SK-N-SH treated with all-trans-retinoic acid at 6 μM for 48 hours (cell line): ENCODE data around the gene CENPL.

Experiments
- ATAC-seq: fragments of 200-7000 bp; cut with Tn5 transposase; 3 replicates; pipeline ENCODE4 v1.9.1; 2020; ENCODE audit warnings: mild to moderate bottlenecking, moderate library complexity
- ARNTL ChIP-seq: fragments of 450-650 bp; formaldehyde crosslinking; IDR thresholded peaks from 2 replicates; pipeline ENCODE4 v1.5.0; 2020; ENCODE audit warnings: low read depth, mild to moderate bottlenecking, moderate library complexity, borderline replicate concordance
- BACH2 ChIP-seq: fragments of 250-450 bp; sonication (Bioruptor Pico); IDR thresholded peaks from 2 replicates; pipeline ENCODE4 v1.9.0; 2021; ENCODE audit warnings: mild to moderate bottlenecking, borderline replicate concordance
- ESRRG ChIP-seq: fragments of 250-450 bp; sonication (Bioruptor Pico); IDR thresholded peaks from 2 replicates; pipeline ENCODE4 v1.6.1; 2021; ENCODE audit warnings: mild to moderate bottlenecking
- GLIS3 ChIP-seq: fragments of 250-450 bp; sonication (Bioruptor Pico); IDR thresholded peaks from 2 replicates; pipeline ENCODE4 v1.5.0; 2020; ENCODE audit warnings: mild to moderate bottlenecking, moderate library complexity
- ISL1 ChIP-seq: fragments of 250-450 bp; sonication (Bioruptor Pico); IDR thresholded peaks from 2 replicates; pipeline ENCODE4 v2.1.2; 2022; ENCODE audit warnings: mild to moderate bottlenecking, moderate library complexity
- ZFP3 ChIP-seq: fragments of 250-450 bp; sonication (Bioruptor Pico); IDR thresholded peaks from 2 replicates; pipeline ENCODE4 v1.5.0; 2020; ENCODE audit warnings: mild to moderate bottlenecking, moderate library complexity
- ZNF565 ChIP-seq: fragments of 450-650 bp; formaldehyde crosslinking; conservative IDR thresholded peaks from 2 replicates; pipeline ENCODE4 v1.5.0; 2020; ENCODE audit warnings: low read depth, mild to moderate bottlenecking, moderate library complexity
- ZNF70 ChIP-seq: fragments of 450-650 bp; formaldehyde crosslinking; IDR thresholded peaks from 2 replicates; pipeline ENCODE4 v1.5.0; 2020; ENCODE audit warnings: mild to moderate bottlenecking, moderate library complexity
- TF ChIP-seq, protein P1 (sequence below): fragments of 250-450 bp; sonication (Bioruptor Pico); IDR thresholded peaks from 2 replicates; pipeline ENCODE4 v1.8.0; 2020; ENCODE audit warnings: mild to moderate bottlenecking, moderate library complexity, borderline replicate concordance

CENPL gene

DNA sequence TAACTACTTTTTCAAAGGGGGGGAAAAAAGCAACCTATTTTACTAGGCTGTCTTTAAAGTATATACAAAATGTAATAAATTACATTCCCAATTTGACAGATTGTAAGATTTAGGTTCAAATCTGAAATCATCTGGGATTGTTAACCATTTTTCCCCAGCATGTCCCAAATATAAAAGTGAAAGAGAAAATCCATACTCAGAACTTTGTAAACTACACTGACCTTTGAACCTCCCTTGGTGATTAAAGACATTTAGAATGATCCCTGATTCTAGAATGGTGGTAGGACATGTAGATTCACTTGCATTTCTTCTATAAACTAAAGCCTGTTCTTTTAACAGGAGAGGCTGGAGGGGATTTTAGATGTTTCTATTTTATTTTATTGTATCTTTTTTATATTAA is 70.9 kb downstream of the CENPL start:
- no peak for ATAC-seq
- TF ChIP-seq ARNTL (CRISPR knock-in tag) (no peak), ZFP3 (CRISPR knock-in tag) (no peak), ZNF565 (CRISPR knock-in tag) (no peak), ISL1 (no peak), ESRRG (CRISPR knock-in tag) (no peak), ZNF70 (no peak), BACH2 (CRISPR knock-in tag) (no peak), GLIS3 (no peak)
- TF ChIP-seq, protein P1, sequence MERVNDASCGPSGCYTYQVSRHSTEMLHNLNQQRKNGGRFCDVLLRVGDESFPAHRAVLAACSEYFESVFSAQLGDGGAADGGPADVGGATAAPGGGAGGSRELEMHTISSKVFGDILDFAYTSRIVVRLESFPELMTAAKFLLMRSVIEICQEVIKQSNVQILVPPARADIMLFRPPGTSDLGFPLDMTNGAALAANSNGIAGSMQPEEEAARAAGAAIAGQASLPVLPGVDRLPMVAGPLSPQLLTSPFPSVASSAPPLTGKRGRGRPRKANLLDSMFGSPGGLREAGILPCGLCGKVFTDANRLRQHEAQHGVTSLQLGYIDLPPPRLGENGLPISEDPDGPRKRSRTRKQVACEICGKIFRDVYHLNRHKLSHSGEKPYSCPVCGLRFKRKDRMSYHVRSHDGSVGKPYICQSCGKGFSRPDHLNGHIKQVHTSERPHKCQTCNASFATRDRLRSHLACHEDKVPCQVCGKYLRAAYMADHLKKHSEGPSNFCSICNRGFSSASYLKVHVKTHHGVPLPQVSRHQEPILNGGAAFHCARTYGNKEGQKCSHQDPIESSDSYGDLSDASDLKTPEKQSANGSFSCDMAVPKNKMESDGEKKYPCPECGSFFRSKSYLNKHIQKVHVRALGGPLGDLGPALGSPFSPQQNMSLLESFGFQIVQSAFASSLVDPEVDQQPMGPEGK (CRISPR knock-in tag), result no peak
